ENCODE measurements around the gene COA7.
"Not testable (repeated sequence)": the region's sequence is repeated elsewhere in the genome, so short reads cannot be mapped to it uniquely, and the experiment has no call there.

COA7 gene

DNA sequence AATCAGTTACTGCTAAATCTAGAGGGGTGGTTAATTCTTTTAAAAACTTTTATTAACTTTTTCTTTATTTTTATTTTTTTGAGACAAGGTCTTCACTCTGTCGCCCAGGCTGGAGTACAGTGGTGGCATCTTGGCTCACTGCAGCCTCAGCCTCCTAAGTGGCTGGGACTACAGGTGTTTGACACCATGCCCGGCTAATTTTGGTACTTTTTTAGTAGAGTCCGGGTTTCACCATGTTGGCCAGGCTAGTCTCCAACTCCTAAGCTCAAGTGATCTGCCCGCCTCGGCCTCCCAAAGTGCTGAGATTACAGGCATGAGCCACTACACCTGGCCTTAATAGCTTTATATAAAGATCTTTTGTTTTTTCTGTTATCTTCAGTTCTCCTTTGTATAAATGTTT, 40.0 kb upstream of the COA7 start:
- no peak for DNase-seq (ENCODE audit: low read depth)
- H3K4me3 ChIP-seq (ENCODE audit: low read length) = no peak overlapping the region
- TF ChIP-seq, protein P1, sequence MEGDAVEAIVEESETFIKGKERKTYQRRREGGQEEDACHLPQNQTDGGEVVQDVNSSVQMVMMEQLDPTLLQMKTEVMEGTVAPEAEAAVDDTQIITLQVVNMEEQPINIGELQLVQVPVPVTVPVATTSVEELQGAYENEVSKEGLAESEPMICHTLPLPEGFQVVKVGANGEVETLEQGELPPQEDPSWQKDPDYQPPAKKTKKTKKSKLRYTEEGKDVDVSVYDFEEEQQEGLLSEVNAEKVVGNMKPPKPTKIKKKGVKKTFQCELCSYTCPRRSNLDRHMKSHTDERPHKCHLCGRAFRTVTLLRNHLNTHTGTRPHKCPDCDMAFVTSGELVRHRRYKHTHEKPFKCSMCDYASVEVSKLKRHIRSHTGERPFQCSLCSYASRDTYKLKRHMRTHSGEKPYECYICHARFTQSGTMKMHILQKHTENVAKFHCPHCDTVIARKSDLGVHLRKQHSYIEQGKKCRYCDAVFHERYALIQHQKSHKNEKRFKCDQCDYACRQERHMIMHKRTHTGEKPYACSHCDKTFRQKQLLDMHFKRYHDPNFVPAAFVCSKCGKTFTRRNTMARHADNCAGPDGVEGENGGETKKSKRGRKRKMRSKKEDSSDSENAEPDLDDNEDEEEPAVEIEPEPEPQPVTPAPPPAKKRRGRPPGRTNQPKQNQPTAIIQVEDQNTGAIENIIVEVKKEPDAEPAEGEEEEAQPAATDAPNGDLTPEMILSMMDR (IDR thresholded peaks at IDR 0.05; ENCODE audit: insufficient read depth, low read depth, low read length, missing control alignments) = no peak

DNA sequence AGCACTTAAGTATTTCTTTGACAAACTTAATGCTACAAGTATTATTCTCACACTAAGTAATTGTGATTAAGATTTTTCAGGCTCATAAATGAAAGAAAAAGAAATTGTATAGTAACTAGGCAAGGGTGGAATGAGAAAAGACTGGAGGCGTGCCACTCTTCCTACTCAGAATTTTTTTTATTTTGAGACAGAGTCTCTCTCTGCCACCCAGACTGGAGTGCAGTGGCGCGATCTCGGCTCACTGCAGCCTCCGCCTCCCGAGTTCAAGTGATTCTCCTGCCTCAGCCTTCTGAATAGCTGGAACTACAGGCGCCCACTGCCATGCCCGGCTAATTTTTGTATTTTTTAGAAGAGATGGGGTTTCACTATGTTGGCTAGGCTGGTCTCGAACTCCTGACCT, 37.2 kb upstream of the COA7 start:
- not testable (repeated sequence) for H3K4me3 ChIP-seq (ENCODE audit: low read length); DNase-seq (ENCODE audit: low read depth)

DNA sequence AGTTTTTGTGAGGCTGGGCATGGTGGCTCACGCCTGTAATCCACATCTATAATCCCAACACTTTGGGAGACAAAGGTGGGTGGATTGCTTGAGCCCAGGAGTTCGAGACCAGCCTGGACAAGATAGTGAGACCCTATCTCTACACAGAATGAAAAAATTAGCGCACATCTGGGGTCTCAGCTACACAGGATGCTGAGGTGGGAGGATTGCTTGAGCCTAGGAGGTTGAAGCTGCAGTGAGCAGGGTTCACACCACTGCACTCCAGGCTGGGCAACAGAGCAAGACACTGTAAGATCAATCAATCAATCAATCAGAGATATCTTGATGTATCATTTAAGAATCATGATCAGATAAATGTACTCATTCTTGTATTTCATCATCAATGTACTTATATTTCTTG, 35.2 kb upstream of the COA7 start:
- no peak overlapping the region for H3K4me3 ChIP-seq (ENCODE audit: low read length)
- TF ChIP-seq, protein P1 (IDR thresholded peaks at IDR 0.05; ENCODE audit: insufficient read depth, low read depth, low read length, missing control alignments) = no peak
- DNase-seq (ENCODE audit: low read depth) = no peak

DNA sequence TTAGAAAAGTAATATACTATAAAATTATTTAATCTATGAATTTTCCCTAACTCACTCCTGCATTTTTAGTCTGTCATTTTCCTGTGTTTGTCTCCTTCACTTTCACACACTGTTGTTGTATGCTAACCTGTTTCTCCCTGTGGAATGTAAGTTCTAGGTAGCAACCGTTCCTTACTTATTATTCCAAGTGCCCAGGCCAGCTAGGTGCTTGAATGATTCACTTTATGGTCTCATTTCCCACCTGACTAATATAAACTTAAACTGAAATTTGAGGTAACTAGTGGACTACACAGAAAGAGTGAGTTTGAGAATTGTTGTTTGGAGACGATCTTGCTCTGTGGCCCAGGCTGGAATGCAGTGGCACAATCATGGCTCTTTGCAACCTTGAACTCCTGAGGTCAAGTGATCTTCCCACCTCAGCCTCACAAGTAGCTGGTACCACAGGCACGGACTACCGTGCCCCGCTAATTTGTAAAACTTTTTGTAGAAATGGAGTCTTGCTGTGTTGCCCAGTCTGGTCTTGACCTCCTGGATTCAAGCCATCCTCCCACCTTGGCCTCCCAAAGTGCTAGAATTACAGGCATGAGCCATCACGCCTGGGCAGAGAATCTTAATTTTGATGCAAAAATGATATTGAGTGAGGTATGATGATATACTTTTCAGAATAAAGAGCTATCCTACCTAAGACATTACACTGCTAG, 30.0 kb upstream of the COA7 start:
- no peak overlapping the region for H3K4me3 ChIP-seq (ENCODE audit: low read length)
- TF ChIP-seq, protein P1 (IDR thresholded peaks at IDR 0.05; ENCODE audit: insufficient read depth, low read depth, low read length, missing control alignments) = no peak
- peak; percentile 51 for DNase-seq (ENCODE audit: low read depth)

DNA sequence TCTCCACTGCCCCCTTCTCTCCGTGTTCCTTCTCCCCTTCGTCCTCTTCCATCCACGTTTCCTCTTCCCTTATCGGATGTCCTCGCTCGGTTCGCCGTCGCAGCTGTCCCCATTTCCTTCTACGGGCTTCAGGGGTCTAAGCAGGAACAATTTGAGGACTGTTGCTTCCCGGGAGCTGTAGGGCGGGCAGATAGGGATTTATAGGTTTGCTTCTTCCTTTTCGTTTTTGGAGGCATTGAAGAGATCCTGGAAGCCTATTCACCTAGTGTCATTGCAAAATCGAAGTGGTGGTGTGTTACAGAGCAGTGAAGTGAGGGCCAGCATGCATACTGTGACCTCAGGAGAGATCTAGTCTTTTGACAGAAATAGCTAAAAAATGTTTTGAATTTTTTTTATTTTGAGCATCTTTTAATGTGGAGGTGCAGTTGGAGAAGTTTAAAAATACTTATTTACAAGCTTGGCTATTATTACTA, 29.0 kb upstream of the COA7 start:
- peak overlapping the region; percentile 79 for H3K4me3 ChIP-seq (ENCODE audit: low read length)
- TF ChIP-seq, protein P1 (IDR thresholded peaks at IDR 0.05; ENCODE audit: insufficient read depth, low read depth, low read length, missing control alignments) = no peak
- peak; percentile 12 for DNase-seq (ENCODE audit: low read depth)

DNA sequence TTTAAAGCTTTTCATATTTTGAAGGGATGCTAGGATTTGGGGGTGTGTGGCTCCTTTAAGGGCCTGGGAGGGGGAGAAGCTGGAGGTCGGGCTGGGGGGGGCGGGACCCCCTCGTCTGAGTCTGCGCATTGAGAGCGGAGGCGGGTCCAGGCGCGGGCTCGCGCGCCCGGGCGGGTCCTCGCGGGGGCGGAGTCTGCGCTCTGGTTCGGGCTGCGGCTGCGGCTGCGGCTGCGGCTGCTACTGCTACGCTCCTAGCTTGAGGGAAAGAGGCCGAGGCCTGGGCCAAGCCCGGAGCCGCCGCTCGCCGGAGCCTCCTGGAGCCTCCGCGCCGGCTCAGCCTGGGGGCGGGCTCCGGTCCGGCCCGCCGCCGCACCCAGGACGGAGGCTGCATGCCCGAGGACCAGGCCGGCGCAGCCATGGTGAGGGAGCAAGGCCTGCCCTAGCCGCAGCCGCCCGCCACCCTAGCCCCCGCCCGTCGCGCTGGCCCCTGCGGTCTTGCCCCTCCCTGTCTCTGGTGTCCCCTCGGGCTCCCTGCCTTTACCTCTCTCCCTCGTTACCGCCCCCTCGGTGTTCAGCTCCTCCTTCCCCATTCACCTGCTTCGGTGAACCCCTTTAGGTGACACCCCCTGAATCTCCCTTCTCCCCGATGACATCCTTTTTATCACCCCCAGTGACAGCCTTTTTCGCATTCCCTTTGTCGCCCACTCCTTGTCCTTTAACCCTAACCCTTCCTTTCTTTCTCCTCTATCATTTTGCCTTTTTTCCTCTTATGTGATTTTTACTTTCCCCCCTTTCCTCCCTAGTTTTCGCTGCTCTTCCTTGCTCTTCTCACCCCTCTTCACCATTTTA, 28.3 kb upstream of the COA7 start, which contains the start of gene ZYG11B:
Gene ZYG11B (plus strand): TSS at position 189 of the 849 bp plus-strand sequence. CDS start 201 bp downstream, at position 390.
- H3K4me3 ChIP-seq (ENCODE audit: low read length) = peak within 1 kb of the TSS; percentile 79
- TF ChIP-seq, protein P1 (IDR thresholded peaks at IDR 0.05; ENCODE audit: insufficient read depth, low read depth, low read length, missing control alignments) = no peak
- DNase-seq (ENCODE audit: low read depth) = peak; percentile 86

DNA sequence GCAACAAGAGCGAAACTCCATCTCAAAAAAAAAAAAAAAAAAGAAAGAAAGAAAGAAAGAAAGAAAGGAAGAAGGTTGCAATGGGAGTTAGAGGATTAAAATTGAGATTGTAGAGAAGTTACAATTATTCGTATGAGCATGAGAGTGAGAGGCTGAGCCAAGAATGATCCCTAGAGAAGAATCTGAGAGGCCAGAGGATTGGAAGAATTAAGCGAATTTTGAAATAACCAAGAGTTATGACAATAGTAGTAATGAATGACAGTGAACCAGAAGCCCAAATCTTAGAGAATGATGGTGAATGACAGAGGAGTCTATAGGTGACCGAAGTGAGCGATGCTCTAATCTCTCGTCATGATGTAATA, 27.7 kb upstream of the COA7 start:
- TF ChIP-seq, protein P1 (IDR thresholded peaks at IDR 0.05; ENCODE audit: insufficient read depth, low read depth, low read length, missing control alignments) = no peak
- DNase-seq (ENCODE audit: low read depth) = no peak

More for the DNA sequence above, 27.7 kb upstream of the COA7 start:
- H3K4me3 ChIP-seq (ENCODE audit: low read length) = peak overlapping the region; percentile 79
